ENCODE results near the gene SSC5D. TPM values are rescaled to one million over a fixed set of nuclear protein-coding genes. Genes with fewer than 3 reads are reported as not detected.

Gene SSC5D
- total RNA-seq, 4 donors from 2014 or later, result 2.8 to 10.3 (median 5.0) TPM

- Histone ChIP-seq H3K9me3 (no peaks in the 10 kb centered on the region), H3K27ac (peak within 1 kb of the TSS; percentile 72 to 94 (median 89)), H3K4me3 (peak within 1 kb of the TSS; percentile 52 to 90 (median 82)), H3K27me3 (no peaks in the 10 kb centered on the region), H3K36me3 (peaks cover 0 to 2% (median 0%) of the 10 kb centered on the region in 3 donors), H3K4me1 (peaks cover 0 to 18% (median 2%) of the 10 kb centered on the region in 4 donors)
- TF ChIP-seq POLR2A (IDR thresholded peaks at IDR 0.05) (peak; percentile 36 to 58), CTCF (IDR thresholded peaks at IDR 0.05) (no peak)
- peak; percentile 100 for DNase-seq
Observed at GRCh38 chr19:55461259-55461973, 26.8 kb upstream of the SSC5D start, which contains the start of gene ISOC2. ISOC2 (minus strand) TSS chr19:55461642; CDS start chr19:55456486, 5,156 bp downstream.

DNA sequence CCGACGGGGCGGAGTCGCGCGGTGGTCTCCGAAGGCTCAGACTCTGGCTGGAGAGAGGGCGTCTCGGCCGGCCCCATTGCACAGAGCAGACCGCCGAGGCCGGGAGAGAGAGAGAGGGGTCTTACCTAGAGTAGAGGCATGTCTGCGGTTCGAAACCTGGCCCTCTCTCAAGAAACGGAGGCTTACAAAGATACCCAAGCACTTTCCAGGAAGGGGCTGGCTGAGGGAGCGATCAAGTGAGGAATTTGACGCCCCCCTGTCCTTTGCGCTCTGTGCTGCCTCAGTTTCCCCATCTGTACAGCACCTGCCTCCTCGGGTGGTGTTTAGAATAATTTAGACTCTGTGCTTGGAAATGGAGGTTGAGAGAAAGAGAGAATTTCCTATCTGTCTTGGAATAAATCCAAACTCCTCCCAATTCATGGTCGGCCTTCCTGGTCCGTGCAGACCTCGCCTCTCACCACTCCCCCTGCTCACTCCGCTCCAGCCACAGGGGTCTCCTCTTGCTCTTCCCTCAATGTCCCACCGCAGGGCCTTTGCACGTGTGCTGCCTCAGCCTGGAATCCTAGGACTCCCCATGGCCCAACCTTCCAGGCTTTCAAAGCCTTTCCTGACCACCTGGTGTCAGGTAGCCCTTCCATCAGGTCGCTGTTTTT lies 26.1 kb upstream of the SSC5D start:
- Histone ChIP-seq H3K4me1 (peaks cover 0 to 18% (median 2%) of the 10 kb centered on the region in 4 donors), H3K9me3 (no peaks in the 10 kb centered on the region), H3K27me3 (no peaks in the 10 kb centered on the region), H3K36me3 (no peaks in the 10 kb centered on the region), H3K27ac (peak overlapping the region; percentile 70 to 85 (median 83)), H3K4me3 (peak overlapping the region; percentile 52 to 90 (median 82))
- no peak for DNase-seq
- no peak for TF ChIP-seq CTCF (IDR thresholded peaks at IDR 0.05)
- TF ChIP-seq POLR2A (IDR thresholded peaks at IDR 0.05), result peak; percentile 32 to 54

GRCh38 chr19:55462722-55463121 lies 25.5 kb upstream of the SSC5D start:
- Histone ChIP-seq H3K27me3 (no peaks in the 10 kb centered on the region), H3K27ac (no peak overlapping the region), H3K4me1 (peaks cover 0 to 22% (median 2%) of the 10 kb centered on the region in 4 donors), H3K36me3 (no peaks in the 10 kb centered on the region), H3K9me3 (no peaks in the 10 kb centered on the region), H3K4me3 (no peak overlapping the region)
- TF ChIP-seq POLR2A (IDR thresholded peaks at IDR 0.05) (no peak), CTCF (IDR thresholded peaks at IDR 0.05) (no peak)
- DNase-seq, result no peak

DNA sequence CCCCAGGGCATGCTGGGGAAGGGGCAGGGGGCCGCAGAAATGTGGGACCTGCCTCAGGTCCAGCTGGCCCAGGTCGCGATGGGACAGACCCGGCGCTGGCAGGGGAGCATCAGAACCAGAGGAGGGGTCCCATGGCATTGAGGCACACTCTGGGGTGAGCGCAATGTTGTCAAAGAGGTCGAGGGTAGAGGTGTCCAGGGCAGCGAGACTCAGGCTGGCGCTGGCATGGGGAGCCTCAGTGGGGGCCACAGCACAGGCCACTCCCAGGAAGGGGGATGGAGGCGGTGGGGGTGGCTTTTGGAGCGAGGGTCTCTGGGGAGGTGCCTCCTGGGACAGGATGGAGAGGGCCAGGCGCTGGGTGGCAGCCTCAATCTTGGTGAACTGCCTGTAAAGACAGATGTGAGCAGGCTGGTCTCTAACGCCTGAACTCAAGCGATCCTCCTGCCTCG lies 24.6 kb upstream of the SSC5D start:
- no peak overlapping the region for H3K27ac ChIP-seq
- no peak overlapping the region for H3K4me3 ChIP-seq
- no peak for DNase-seq
- peaks cover 0 to 27% (median 2%) of the 10 kb centered on the region in 4 donors for H3K4me1 ChIP-seq
- H3K9me3 ChIP-seq, result no peaks in the 10 kb centered on the region
- TF ChIP-seq POLR2A (IDR thresholded peaks at IDR 0.05), result no peak
- TF ChIP-seq CTCF (IDR thresholded peaks at IDR 0.05), result no peak
- no peaks in the 10 kb centered on the region for H3K27me3 ChIP-seq
- no peaks in the 10 kb centered on the region for H3K36me3 ChIP-seq

DNA sequence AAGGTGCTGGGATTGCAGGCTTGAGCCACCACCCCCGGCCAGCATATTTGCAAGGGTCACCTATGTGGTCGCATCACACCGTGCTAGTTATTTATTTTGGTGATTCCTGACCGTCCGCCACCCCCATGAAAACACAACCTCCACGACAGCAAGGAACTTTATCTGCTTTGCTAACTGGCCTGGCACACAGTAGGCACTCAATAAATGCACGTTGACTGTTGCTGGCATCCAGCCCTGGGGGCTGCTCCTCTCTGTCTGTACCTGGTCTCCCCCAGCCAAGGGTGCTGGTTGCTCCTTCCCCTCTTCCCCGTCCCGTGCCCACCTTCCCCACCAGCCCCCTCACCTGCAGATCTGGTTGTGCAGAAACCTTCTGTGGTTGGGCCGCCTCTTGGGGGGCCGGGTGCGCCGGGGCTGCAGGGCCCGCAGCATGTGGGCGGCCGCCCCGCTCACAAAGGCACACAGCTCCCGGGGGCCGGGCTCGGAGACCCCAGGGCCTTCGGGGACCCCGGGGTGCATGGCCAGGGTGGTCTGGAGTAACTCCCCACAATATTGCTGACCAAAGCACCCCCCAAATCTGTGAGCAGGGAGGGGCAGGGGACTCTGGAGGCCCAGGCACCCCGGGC lies 24.1 kb upstream of the SSC5D start:
- no peak overlapping the region for H3K4me3 ChIP-seq

More for the DNA sequence above, 24.1 kb upstream of the SSC5D start:
- H3K27ac ChIP-seq, result no peak overlapping the region
- H3K36me3 ChIP-seq, result no peaks in the 10 kb centered on the region
- H3K9me3 ChIP-seq, result no peaks in the 10 kb centered on the region
- H3K27me3 ChIP-seq, result no peaks in the 10 kb centered on the region
- no peak for DNase-seq
- TF ChIP-seq POLR2A (IDR thresholded peaks at IDR 0.05) (no peak), CTCF (IDR thresholded peaks at IDR 0.05) (no peak)
- peaks cover 0 to 27% (median 2%) of the 10 kb centered on the region in 4 donors for H3K4me1 ChIP-seq

Measured in Peyer's patch (tissue), 4 donors.